Measurements from ENCODE around the gene TRPM7.

TRPM7 gene

GRCh38 chr15:50558012-50558411 lies 128.6 kb downstream of the TRPM7 start:
- no peak for ATAC-seq

GRCh38 chr15:50556642-50557371 lies 129.8 kb downstream of the TRPM7 start:
- no peak for ATAC-seq

- no peak for ATAC-seq
These were observed 134.4 kb downstream of the TRPM7 start for GRCh38 chr15:50552238-50552637.

DNA sequence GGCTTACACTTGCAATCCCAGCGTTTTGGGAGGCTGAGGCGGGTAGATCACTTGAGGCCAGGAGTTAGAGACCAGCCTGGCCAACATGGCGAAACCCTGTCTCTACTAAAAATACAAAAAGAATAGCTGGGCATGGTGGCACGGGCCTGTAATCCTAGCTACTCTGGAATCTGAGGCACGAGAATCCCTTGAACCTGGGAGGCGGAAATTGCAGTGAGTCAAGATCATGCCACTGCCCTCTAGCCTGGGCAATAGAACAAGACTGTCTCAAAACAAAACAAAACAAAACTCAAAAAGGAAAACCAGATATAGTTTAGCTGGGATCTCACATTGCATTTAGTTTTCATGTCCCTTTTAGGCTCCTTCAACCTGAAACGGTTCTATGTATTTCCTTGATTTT lies 137.3 kb downstream of the TRPM7 start:
- ATAC-seq, result no peak

DNA sequence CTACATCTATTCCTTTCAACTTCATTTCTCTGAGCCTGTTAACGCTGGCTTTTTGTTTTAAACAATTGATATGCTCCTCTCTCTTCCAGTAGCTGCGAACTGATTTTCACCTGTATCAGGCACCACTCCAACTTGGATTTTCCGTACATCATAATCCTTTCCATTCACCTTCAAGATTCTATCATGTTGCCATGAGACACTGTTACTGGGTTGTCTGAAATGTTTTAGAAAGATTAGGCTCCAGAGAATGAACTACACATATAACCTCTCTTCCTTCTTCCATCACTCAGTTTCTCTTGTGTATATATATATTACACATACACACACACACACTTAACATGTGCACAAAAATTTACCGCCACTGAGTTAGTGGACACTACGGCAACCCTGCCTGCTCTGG lies 140.0 kb downstream of the TRPM7 start, which contains the start of gene USP50:
TSS of gene USP50 (minus strand) at position 101 of the 400 bp plus-strand sequence. CDS start 141 bp downstream, outside the sequence.
- no peak for ATAC-seq

GRCh38 chr15:50544368-50544767 lies 142.2 kb downstream of the TRPM7 start:
- ATAC-seq, result no peak

DNA sequence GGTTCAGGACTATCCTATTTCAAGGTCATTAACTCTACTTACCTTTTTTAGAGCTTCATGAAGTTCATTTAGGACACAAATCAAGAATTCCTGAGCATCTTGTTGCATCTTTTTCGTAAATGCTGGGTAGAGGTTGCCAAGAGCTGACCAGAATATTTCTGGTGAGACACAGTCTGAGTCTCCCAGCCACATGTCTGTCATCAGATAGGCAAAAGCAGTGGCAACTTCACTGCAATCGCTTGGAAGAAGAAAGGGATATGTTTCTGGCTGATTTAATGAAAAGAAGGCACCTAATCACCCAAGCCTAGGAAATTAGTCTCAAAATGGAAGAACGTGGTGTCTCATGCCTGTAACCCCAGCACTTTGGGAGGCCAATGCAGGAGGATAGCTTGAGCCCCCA lies 143.0 kb downstream of the TRPM7 start:
- ATAC-seq, result no peak

GRCh38 chr15:50542887-50543210 lies 143.7 kb downstream of the TRPM7 start:
- ATAC-seq, result no peak

GRCh38 chr15:50531766-50532165 lies 154.8 kb downstream of the TRPM7 start:
- no peak for ATAC-seq

DNA sequence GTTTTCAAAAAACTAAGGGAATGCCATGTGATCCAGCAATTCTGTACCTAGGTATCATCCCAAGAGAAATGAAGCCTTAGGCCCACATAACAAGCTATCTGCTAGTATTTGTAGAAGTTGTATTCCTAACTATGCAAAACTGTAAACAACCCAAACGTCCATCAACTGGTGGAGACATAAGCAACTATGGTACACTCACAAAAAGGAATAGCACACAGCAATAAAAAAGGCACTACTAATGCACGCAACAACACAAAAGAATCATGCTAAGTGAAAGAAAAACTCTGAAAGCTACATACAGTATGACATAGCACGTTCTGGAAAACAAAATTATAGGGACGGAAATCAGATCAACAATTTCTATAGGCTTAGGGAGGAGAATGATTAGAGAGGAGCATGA lies 155.4 kb downstream of the TRPM7 start:
- no peak for ATAC-seq

- no peak for ATAC-seq
These were observed 162.7 kb downstream of the TRPM7 start for GRCh38 chr15:50523851-50524251.

GRCh38 chr15:50519740-50520425 lies 166.7 kb downstream of the TRPM7 start:
- ATAC-seq, result no peak

DNA sequence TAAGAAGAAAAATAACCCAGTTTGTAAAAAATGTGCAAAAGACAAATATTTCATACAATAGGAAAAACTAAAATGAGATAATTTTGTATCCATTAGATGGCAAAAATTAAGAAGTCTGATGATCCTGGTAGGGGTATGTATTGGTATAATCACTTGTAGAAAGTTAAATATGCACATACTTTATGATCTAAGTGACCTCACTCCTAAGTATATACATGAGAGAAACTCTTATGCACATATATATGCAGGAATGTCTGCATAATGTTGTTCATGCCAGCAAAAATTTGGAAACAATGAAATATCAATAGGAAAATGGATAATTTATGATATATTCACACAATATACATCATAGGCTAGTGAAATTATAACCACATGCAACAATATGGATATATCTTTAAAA lies 173.6 kb downstream of the TRPM7 start:
- no peak for ATAC-seq
